UCSD-AML1 (cell line): Measurements from ENCODE around the gene PLEKHG4B.

Experiments
- DNase-seq: peaks from one replicate; lab custom pipeline; 2025; ENCODE audit not compliant: unreplicated experiment; lab: John Stamatoyannopoulos, UW

The PLEKHG4B gene

DNA sequence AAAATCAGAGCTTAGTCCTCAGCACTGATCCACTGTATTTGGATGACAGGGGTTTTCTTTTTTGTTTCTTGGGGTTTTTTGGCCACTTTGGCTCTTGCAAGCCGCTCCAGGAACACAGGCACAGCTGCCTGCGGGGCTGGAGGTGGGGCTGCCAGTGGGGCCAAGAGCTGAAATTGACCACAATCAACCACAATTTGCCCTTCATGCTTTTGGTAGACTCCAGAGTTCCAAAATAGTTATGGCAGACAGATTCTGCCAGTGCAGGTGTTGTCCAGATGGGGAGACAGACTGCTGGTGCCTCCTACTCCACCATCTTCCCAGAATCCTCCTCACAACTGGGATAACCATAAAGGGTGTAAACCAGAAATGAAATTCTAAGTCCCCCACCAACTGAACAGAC, 36.5 kb downstream of the PLEKHG4B start:
- no peak for DNase-seq

- no peak for DNase-seq
Observed at GRCh38 chr5:129148-129547, 37.2 kb downstream of the PLEKHG4B start.

DNA sequence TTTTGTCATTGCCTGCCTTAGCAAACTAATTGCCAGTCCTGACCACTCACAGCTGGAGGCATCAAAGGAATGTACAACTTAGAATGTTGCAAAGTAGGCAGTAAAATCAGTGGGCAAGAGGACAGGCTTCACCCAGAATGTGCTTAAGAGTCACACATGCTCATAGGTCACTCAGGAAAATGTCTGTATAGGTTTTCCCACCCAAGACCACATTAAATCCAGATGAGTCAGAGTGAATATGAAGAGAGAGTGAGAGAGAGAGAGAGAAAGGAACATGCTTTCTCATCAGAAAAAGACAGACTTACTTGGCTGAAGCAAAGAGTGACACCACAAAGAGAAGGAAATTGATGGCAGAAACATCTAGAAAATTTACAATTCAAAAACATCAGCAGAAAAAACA, 37.9 kb downstream of the PLEKHG4B start:
- no peak for DNase-seq

- DNase-seq = no peak
Observed at GRCh38 chr5:130601-131131, 38.7 kb downstream of the PLEKHG4B start.

DNA sequence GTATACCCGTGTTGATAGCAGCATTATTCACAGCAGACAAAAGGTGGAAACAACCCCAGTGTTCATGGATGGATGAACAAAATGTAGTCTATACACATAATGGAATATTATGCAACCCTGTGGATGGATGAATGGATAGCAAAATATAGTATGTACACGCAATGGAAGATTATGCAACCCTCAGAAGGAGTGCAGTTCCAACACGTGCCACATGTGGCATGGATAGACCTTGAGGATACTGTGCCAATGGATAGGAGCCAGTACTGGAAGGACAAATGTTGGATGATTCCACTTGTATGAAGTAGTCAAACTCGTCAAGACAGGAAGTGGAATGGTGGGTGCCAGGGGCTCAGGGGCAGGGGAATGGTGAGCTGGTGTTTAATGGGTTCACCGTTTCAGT, 44.9 kb downstream of the PLEKHG4B start:
- DNase-seq = no peak

DNA sequence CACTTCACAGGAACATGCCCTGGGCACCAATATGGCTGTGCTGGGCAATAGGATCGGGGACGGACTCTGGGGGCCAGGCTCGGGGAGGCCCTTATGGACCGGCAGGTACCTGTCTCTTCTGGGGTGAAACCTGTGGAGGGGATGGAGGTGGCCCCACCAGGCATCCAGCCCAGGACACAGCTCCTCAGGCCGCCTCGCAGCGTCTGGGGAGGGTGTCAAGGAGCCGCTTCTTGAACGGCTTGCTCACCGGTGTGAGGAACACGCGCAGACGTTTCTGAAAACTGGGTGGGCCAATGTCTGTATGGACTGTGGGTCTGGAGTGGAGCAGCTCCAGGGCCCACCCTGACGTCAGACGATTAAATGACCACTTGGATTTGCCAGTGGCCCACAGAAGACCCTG, 45.8 kb downstream of the PLEKHG4B start:
- DNase-seq = no peak

- DNase-seq = no peak
Observed at GRCh38 chr5:138936-139335, 47.0 kb downstream of the PLEKHG4B start.

GRCh38 chr5:139579-140442, 47.8 kb downstream of the PLEKHG4B start:
- DNase-seq = no peak

- DNase-seq = no peak
Observed at GRCh38 chr5:140443-140829, 48.5 kb downstream of the PLEKHG4B start.

DNA sequence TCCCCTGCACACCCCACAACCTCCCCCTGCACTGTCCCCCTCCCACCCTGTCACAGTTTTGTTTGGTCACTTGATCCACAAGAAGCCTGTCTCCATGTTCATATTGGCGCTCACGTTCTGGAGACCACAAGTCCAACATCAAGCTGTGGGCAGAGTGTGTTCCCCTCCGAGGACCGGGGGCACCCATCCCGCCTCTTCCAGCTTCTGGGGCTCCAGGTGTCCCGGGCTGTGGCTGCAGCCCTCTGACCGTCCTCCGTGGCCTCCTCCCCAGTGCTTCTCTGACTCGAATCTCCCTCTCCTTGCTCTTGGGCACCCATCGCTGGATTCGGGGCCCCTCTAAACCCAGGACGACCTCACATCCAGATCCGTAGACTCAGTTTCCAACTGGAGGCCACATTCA, 49.2 kb downstream of the PLEKHG4B start:
- DNase-seq = no peak

GRCh38 chr5:141761-142160, 49.8 kb downstream of the PLEKHG4B start:
- no peak for DNase-seq

DNA sequence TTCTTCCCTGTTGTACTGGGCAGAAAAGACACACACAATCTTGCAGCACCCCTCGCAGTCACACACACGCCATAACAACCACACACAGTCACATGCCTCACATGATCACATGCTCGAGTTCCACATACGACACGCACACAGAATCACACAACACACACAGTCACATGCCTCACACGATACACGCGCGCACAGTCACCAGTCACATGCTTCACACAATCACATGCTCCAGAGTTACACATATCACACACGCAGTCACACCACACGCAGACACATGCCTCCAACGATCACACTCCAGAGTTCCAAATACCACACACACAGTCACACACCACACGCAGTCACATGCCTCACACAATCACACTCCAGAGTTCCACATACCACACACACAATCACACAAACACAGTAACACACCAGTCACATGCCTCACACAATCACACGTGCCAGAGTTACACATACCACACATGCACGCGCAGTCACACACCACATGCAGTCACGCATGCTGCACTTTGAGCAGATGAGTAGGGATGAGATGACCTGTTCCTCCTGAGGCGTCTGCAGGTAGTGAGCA, 50.4 kb downstream of the PLEKHG4B start:
- no peak for DNase-seq

DNA sequence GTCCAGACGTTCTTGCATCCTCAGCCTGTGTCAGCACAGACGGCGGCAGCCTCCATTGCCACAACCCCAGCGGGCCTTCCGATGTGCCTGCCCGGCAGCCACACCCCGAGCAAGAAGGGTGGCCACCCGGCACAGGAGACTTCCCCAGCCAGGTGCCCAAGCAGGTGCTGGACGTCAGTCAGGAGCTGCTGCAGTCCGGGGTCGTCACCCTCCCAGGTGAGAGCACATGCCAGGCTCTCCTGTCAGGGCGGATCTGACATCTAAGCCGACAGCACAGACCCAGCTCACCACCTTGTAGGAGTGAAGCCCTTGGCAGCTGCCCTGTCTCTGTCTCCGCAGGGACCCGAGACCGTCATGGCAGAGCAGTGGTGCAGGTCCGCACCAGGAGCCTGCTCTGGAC, 51.1 kb downstream of the PLEKHG4B start:
- DNase-seq = no peak

GRCh38 chr5:144941-145340, 53.0 kb downstream of the PLEKHG4B start:
- DNase-seq = no peak

DNA sequence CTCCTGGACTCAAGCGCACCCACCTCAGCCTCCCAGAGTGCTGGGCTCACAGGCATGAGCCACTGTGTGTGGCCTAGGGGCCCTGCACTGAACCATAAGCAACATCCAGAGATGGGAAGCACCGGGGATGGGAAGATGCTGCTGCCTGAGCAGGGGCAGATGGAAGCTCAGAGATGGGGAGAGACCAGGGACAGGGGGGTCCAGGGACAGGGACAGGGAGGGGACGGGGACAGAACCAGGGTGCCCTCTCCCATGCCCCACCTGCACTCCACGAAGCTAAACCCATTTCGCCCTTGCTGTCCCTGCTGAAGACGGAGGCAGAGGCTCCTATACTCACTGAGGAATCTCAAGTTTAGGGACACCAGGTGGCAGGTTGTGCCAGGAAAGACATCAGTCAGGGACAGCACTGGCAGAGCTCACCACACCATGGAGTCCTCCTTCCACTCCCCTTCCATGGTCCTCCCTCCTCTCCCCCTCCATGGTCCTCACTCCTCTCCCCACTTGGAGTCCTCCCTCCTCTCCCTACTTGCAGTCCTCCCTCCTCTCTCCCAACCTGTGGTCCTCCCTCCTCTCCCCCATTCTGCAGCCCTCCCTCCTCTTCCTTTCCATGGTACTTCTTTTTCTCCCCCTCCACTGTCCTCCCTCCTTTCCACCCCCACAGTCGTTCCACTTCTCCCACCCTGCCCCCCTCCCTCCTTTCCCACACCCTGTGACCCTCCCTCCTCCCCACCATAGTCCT, 53.8 kb downstream of the PLEKHG4B start:
- no peak for DNase-seq

- DNase-seq = no peak
Observed at GRCh38 chr5:147751-148150, 55.8 kb downstream of the PLEKHG4B start.

DNA sequence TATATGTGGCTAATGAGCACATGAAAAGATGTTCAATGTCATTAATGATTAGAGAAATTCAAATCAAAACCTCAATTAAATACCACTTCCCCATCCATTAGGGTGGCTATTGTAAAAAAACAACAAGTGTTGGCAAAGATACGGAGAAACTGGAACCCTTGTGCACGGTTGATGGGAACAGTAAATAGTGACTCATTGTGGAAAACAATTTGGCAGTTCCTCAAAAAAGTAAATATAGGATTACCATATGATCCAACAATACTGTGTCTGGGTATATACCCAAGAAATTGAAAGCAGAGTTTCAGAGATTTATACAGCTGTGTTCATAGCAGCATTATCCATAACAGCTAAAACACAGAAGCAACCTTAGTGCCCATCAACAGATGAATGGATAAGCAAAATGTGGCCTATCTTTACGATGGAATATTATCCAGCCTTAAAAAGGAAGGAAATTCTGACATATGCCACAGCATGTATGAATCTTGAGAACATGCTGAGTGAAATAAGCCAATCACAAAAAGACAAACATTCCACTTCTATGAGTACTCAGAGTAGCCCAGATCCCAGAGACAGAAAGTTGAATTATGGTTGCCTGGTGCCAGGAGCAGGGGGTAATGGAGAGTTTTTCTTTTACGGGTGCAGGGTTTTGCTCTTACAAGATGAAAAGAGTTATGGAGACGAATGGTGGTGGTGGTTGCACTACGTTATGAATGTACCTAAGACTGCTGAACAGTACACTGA, 57.9 kb downstream of the PLEKHG4B start:
- no peak for DNase-seq

GRCh38 chr5:150746-151145, 58.8 kb downstream of the PLEKHG4B start:
- no peak for DNase-seq

DNA sequence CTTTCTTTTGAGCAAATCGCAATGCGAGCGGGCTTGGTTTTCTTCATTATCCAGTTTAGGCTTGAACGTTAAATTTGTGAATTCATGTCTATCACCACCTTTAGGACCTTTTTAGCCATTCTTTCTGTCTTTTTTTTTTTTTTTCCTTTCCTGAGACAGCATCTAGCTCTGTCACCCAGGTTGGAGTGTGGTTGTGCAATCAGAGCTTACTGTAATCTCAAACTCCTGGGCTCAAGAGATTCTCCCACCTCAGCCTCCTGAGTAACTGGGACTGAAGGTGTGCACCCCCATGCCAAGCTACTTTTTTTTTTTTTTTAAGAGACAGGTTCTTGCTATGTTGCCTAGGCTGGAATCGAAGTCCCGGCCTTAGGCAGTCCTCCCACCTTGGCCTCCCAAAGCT, 60.1 kb downstream of the PLEKHG4B start:
- no peak for DNase-seq

GRCh38 chr5:153256-153655, 61.3 kb downstream of the PLEKHG4B start:
- no peak for DNase-seq

DNA sequence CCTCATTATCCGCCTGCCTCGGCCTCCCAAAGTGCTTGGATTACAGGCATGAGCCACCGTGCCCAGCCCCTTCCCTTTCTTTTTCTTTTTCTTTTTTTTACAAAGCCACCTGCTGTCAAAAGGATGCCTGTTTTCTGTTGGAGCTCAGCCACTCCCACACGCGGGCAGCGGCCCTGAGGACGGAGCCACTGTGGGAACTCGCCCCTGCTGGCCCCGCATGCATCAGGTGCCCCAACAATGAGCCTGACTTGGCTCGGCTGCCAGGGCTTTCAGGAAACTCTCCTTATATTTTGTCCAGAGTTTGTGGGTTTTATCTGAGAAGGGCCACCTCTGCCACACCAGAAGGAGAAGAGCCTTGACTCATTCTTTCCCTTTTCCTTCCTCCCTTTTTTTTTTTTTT, 62.3 kb downstream of the PLEKHG4B start:
- peak; percentile 49 for DNase-seq
